Measurements from ENCODE around the gene MFAP4. TPM values are rescaled to one million over a fixed set of nuclear protein-coding genes. Genes with fewer than 3 reads are reported as not detected.

Gene MFAP4
- total and polyA plus RNA-seq, 9 of the 15 experiments (the other 6 are each of a cell fraction or from before 2014, with no cell fraction given) = 0.07 to 0.24 TPM; not detected in 7

DNA sequence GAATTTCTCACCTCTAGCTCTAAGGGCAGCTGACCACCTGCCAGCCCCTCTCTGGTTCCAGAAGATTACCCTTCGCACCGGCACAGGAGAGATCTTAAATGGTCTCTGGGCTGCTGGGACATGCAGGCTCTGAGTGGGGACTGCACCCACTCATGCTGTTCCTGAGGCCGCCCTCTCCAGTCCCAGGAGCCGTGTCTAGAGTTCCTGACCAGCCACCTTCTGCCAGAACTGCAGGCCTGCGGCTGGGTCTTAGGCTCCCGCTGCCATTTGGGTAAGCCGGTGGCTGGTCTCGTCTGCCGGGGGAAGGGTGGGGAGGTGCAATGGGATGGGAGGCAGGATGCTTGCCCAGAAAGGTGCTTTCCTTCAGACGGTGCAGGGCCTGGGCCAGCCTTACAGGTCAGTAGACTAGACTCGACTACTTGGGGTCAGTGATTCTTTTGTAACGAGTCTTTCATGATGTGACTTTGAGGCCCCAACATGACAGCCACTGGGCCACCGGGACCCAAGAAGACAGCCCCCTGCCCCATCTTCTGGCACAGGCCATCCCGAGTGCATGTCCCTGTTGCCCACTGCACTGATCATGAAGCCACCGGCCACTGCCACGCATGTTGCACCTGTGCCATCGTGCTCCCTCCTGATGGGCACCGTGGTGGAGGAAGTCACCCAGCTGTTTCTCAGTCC is 50.9 kb downstream of the MFAP4 start (continued):
- TF ChIP-seq, protein P1, sequence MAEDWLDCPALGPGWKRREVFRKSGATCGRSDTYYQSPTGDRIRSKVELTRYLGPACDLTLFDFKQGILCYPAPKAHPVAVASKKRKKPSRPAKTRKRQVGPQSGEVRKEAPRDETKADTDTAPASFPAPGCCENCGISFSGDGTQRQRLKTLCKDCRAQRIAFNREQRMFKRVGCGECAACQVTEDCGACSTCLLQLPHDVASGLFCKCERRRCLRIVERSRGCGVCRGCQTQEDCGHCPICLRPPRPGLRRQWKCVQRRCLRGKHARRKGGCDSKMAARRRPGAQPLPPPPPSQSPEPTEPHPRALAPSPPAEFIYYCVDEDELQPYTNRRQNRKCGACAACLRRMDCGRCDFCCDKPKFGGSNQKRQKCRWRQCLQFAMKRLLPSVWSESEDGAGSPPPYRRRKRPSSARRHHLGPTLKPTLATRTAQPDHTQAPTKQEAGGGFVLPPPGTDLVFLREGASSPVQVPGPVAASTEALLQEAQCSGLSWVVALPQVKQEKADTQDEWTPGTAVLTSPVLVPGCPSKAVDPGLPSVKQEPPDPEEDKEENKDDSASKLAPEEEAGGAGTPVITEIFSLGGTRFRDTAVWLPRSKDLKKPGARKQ (CRISPR knock-in tag; IDR thresholded peaks at IDR 0.05) = no peak
- TF ChIP-seq CBX1 (IDR thresholded peaks at IDR 0.05; ENCODE audit: low read depth) (no peak), SMAD3 (CRISPR knock-in tag; conservative IDR thresholded peaks at IDR 0.05) (no peak), DPF2 (IDR thresholded peaks at IDR 0.05) (no peak), RBFOX2 (IDR thresholded peaks at IDR 0.05; ENCODE audit: low read depth, low read length) (no peak), ZNF324 (CRISPR knock-in tag; IDR thresholded peaks at IDR 0.05) (no peak), ARHGAP35 (IDR thresholded peaks at IDR 0.05; ENCODE audit: partially characterized antibody) (no peak), PRMT5 (CRISPR knock-in tag; IDR thresholded peaks at IDR 0.05) (no peak), SMARCB1 (IDR thresholded peaks at IDR 0.05; ENCODE audit: insufficient read length, low read depth) (no peak), DDX20 (tag; IDR thresholded peaks at IDR 0.05; ENCODE audit: low read depth) (no peak)
- TF ChIP-seq, protein P2, sequence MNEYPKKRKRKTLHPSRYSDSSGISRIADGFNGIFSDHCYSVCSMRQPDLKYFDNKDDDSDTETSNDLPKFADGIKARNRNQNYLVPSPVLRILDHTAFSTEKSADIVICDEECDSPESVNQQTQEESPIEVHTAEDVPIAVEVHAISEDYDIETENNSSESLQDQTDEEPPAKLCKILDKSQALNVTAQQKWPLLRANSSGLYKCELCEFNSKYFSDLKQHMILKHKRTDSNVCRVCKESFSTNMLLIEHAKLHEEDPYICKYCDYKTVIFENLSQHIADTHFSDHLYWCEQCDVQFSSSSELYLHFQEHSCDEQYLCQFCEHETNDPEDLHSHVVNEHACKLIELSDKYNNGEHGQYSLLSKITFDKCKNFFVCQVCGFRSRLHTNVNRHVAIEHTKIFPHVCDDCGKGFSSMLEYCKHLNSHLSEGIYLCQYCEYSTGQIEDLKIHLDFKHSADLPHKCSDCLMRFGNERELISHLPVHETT (CRISPR knock-in tag; conservative IDR thresholded peaks at IDR 0.05 in 1 of 2, IDR thresholded peaks at IDR 0.05 in 1 of 2) = no peak
